Cardiac muscle cell (in vitro differentiated cells and primary cell): Measurements from ENCODE around the gene GAL3ST2. TPM values are rescaled to one million over a fixed set of nuclear protein-coding genes. Genes with fewer than 3 reads are reported as not detected.
"Not testable (repeated sequence)": the region's sequence is repeated elsewhere in the genome, so short reads cannot be mapped to it uniquely, and the experiment has no call there.

Experiments used
- DNase-seq, 2 donors: peaks; one replicate each; pipeline versions ENCODE4 v3.0.0 to v3.0.0-alpha.2; 2010 to 2017; ENCODE audit warnings: low read depth in 1 of 2, low spot score in 1 of 2
- H3K27ac ChIP-seq: fragments of 200-600 bp; sonication (generic); 2 replicates; pipeline ENCODE4 v1.5.1; 2016
- H3K27me3 ChIP-seq: fragments of 200-600 bp; sonication (generic); 2 replicates; pipeline ENCODE4 v1.6.0; 2016; ENCODE audit warnings: control low read depth
- H3K36me3 ChIP-seq: fragments of 200-600 bp; sonication (generic); 2 replicates; pipeline ENCODE4 v1.5.1; 2016; ENCODE audit warnings: control low read depth
- H3K4me1 ChIP-seq: fragments of 200-600 bp; sonication (generic); 2 replicates; pipeline ENCODE4 v1.8.1; 2017; ENCODE audit warnings: low read depth, mild to moderate bottlenecking, mixed run types
- H3K4me3 ChIP-seq: fragments of 200-600 bp; sonication (generic); 2 replicates; pipeline ENCODE4 v1.5.1; 2016; ENCODE audit warnings: mild to moderate bottlenecking
- H3K9me3 ChIP-seq: fragments of 200-600 bp; sonication (generic); 2 replicates; pipeline ENCODE4 v1.5.1; 2017; ENCODE audit warnings: low read depth, mild to moderate bottlenecking, control low read depth
- CTCF ChIP-seq: IDR thresholded peaks from 2 replicates; pipeline ENCODE4 v1.5.1; 2012; ENCODE audit warnings: low read depth, mild to moderate bottlenecking, low read length
- polyA plus RNA-seq: library from polyadenylated mRNA; unstranded; fragments of >200 nt; fragmentation: Nextera tagmentation; extraction: Ambion mirVana; gene quantifications from 2 replicates; pipeline ENCODE4 v1.2.1, GENCODE V29; 2016
- total RNA-seq: library from RNA; depleted of rRNA; stranded (reverse); fragments of >200 nt; gene quantifications from 2 replicates; pipeline ENCODE4 v1.2.3, GENCODE V29; 2016

Gene GAL3ST2
- total and polyA plus RNA-seq, 2 experiments from 2014 or later, result 1.2 TPM; not detected in 1

- not testable (repeated sequence) for H3K27ac ChIP-seq, H3K4me1 ChIP-seq, H3K4me3 ChIP-seq, H3K27me3 ChIP-seq, H3K9me3 ChIP-seq, H3K36me3 ChIP-seq
- peak; percentile 50 to 57 for DNase-seq
- peak; percentile 30 for TF ChIP-seq CTCF
Observed at GRCh38 chr2:241732513-241733186, 44.0 kb upstream of the GAL3ST2 start.

- Histone ChIP-seq H3K4me3 (peak overlapping the region; percentile 98), H3K27ac (no peak overlapping the region), H3K4me1 (no peaks in the 10 kb centered on the region), H3K9me3 (no peaks in the 10 kb centered on the region), H3K36me3 (no peaks in the 10 kb centered on the region), H3K27me3 (no peaks in the 10 kb centered on the region)
- DNase-seq, result no peak
- TF ChIP-seq CTCF, result no peak
Observed at GRCh38 chr2:241733391-241734207, 43.0 kb upstream of the GAL3ST2 start.

- TF ChIP-seq CTCF, result no peak
- no peak for DNase-seq
- H3K4me1 ChIP-seq, result no peaks in the 10 kb centered on the region
- H3K27me3 ChIP-seq, result no peaks in the 10 kb centered on the region
- no peaks in the 10 kb centered on the region for H3K36me3 ChIP-seq
- H3K9me3 ChIP-seq, result no peaks in the 10 kb centered on the region
- H3K4me3 ChIP-seq, result peak overlapping the region; percentile 98
- H3K27ac ChIP-seq, result no peak overlapping the region
Observed at GRCh38 chr2:241734208-241734466, 42.5 kb upstream of the GAL3ST2 start.

- Histone ChIP-seq H3K4me3 (peak within 1 kb of the TSS; percentile 98), H3K27me3 (no peaks in the 10 kb centered on the region), H3K4me1 (no peaks in the 10 kb centered on the region), H3K27ac (peak within 1 kb of the TSS; percentile 72), H3K9me3 (no peaks in the 10 kb centered on the region), H3K36me3 (no peaks in the 10 kb centered on the region)
- peak; percentile 90 to 95 for DNase-seq
- TF ChIP-seq CTCF, result no peak
Observed at GRCh38 chr2:241734467-241735208, 42.0 kb upstream of the GAL3ST2 start, which contains the start of gene D2HGDH. TSS of gene D2HGDH (plus strand) at chr2:241734630. CDS start at chr2:241735225, 595 bp downstream.

GRCh38 chr2:241736111-241736510 lies 40.5 kb upstream of the GAL3ST2 start:
- Histone ChIP-seq H3K36me3 (no peaks in the 10 kb centered on the region), H3K4me3 (no peak overlapping the region), H3K9me3 (no peaks in the 10 kb centered on the region), H3K4me1 (no peaks in the 10 kb centered on the region), H3K27me3 (no peaks in the 10 kb centered on the region), H3K27ac (no peak overlapping the region)
- no peak for TF ChIP-seq CTCF
- DNase-seq, result no peak
